IPS-NIHi7 (cell line): ENCODE measurements around the gene SRSF12.
"Not testable (repeated sequence)": the region's sequence is repeated elsewhere in the genome, so short reads cannot be mapped to it uniquely, and the experiment has no call there.

ENCODE experiments used
- DNase-seq: peaks from one replicate; pipeline ENCODE4 v3.0.0; 2012; ENCODE audit warnings: mixed read lengths; ENCODE audit errors: extremely low spot score

The SRSF12 gene

GRCh38 chr6:89131599-89131998 is 13.7 kb upstream of the SRSF12 start:
- no peak for DNase-seq

GRCh38 chr6:89128256-89128671 is 10.4 kb upstream of the SRSF12 start:
- DNase-seq, result not testable (repeated sequence)

- peak; percentile 26 for DNase-seq
These were observed 4.8 kb upstream of the SRSF12 start for GRCh38 chr6:89122625-89123024.

- no peak for DNase-seq
These were observed 4.1 kb upstream of the SRSF12 start for GRCh38 chr6:89121934-89122333.

- no peak for DNase-seq
These were observed 2.5 kb upstream of the SRSF12 start for GRCh38 chr6:89120371-89120770.

- no peak for DNase-seq
These were observed 1.1 kb upstream of the SRSF12 start for GRCh38 chr6:89118931-89119330.

- DNase-seq, result no peak
These were observed 1.2 kb downstream of the SRSF12 start for GRCh38 chr6:89116702-89117101.

- no peak for DNase-seq
These were observed 5.9 kb downstream of the SRSF12 start for GRCh38 chr6:89111933-89112332.

GRCh38 chr6:89110284-89110683 is 7.6 kb downstream of the SRSF12 start:
- no peak for DNase-seq

GRCh38 chr6:89100114-89100513 is 17.8 kb downstream of the SRSF12 start:
- DNase-seq, result no peak

GRCh38 chr6:89098461-89098860 is 19.4 kb downstream of the SRSF12 start:
- no peak for DNase-seq

- no peak for DNase-seq
These were observed 30.0 kb downstream of the SRSF12 start for GRCh38 chr6:89087881-89088280.

GRCh38 chr6:89085409-89086205 is 32.3 kb downstream of the SRSF12 start:
- no peak for DNase-seq

- DNase-seq, result peak; percentile 22
These were observed 32.9 kb downstream of the SRSF12 start for GRCh38 chr6:89084954-89085353.

- DNase-seq, result no peak
These were observed 33.3 kb downstream of the SRSF12 start for GRCh38 chr6:89084542-89084941.

GRCh38 chr6:89082486-89082891 is 35.4 kb downstream of the SRSF12 start:
- no peak for DNase-seq

GRCh38 chr6:89081423-89082322 is 36.2 kb downstream of the SRSF12 start:
- peak; percentile 87 for DNase-seq

GRCh38 chr6:89081129-89081422 is 36.8 kb downstream of the SRSF12 start:
- no peak for DNase-seq

GRCh38 chr6:89080281-89081128 is 37.4 kb downstream of the SRSF12 start, which contains the start of gene PNRC1:
Gene PNRC1 (plus strand): TSS chr6:89080751. CDS start chr6:89080895, 144 bp downstream.
- DNase-seq, result peak; percentile 96

GRCh38 chr6:89079511-89080234 is 38.2 kb downstream of the SRSF12 start:
- DNase-seq, result peak; percentile 19

- no peak for DNase-seq
These were observed 44.0 kb downstream of the SRSF12 start for GRCh38 chr6:89073840-89074239.
